MM.1S (cell line): ENCODE measurements around the gene DSTN.
A peak's percentile ranks its signal among the peaks of the same experiment; 100 is the strongest.

ENCODE experiments used
- DNase-seq: peaks from one replicate; pipeline ENCODE4 v3.0.0-alpha.2; 2015
- H2AFZ ChIP-seq: fragments of 300-600 bp; sonication (generic); 2 replicates; pipeline ENCODE4 v1.6.0; 2016; ENCODE audit warnings: antibody characterized with exemption, low read length
- H3F3A ChIP-seq: fragments of 300-600 bp; sonication (generic); 2 replicates; pipeline ENCODE4 v1.6.1; 2016; ENCODE audit warnings: mild to moderate bottlenecking, antibody characterized with exemption, low read length, moderate library complexity, mixed read lengths; ENCODE audit not compliant: insufficient read depth
- H3K27ac ChIP-seq: fragments of 300-600 bp; sonication (generic); 2 replicates; pipeline ENCODE4 v1.5.1; 2016; ENCODE audit warnings: mild to moderate bottlenecking, low read length
- H3K27me3 ChIP-seq: fragments of 300-600 bp; sonication (generic); replicated peaks from 2 replicates; pipeline ENCODE4 v1.6.0; 2016; ENCODE audit warnings: low read length; ENCODE audit not compliant: insufficient read depth
- H3K36me3 ChIP-seq: fragments of 300-600 bp; sonication (generic); replicated peaks from 2 replicates; pipeline ENCODE4 v1.6.1; 2016; ENCODE audit warnings: mild to moderate bottlenecking, low read length, mixed read lengths; ENCODE audit not compliant: insufficient read depth
- H3K4me1 ChIP-seq: fragments of 300-600 bp; sonication (generic); 2 replicates; pipeline ENCODE4 v1.6.1; 2016; ENCODE audit warnings: low read length, mixed read lengths
- H3K4me2 ChIP-seq: fragments of 300-600 bp; sonication (generic); 2 replicates; pipeline ENCODE4 v1.6.0; 2016; ENCODE audit warnings: low read depth, low read length
- H3K4me3 ChIP-seq: fragments of 300-600 bp; sonication (generic); 2 replicates; pipeline ENCODE4 v1.5.1; 2016; ENCODE audit warnings: low read length, mixed read lengths
- H3K79me2 ChIP-seq: fragments of 300-600 bp; sonication (generic); 2 replicates; pipeline ENCODE4 v1.6.1; 2016; ENCODE audit warnings: mixed run types, low read length, mixed read lengths
- H3K9ac ChIP-seq: fragments of 300-600 bp; sonication (generic); 2 replicates; pipeline ENCODE4 v1.6.1; 2016; ENCODE audit warnings: low read length, mixed read lengths
- H3K9me2 ChIP-seq: fragments of 300-600 bp; sonication (generic); replicated peaks from 2 replicates; pipeline ENCODE4 v1.6.1; 2016; ENCODE audit warnings: mild to moderate bottlenecking, low read length, mixed read lengths; ENCODE audit not compliant: insufficient read depth
- H3K9me3 ChIP-seq: fragments of 300-600 bp; sonication (generic); replicated peaks from 2 replicates; pipeline ENCODE4 v1.6.1; 2016; ENCODE audit warnings: mild to moderate bottlenecking, low read length, mixed read lengths; ENCODE audit not compliant: insufficient read depth
- H4K20me1 ChIP-seq: fragments of 300-600 bp; sonication (generic); 2 replicates; pipeline ENCODE4 v1.6.1; 2016; ENCODE audit warnings: mild to moderate bottlenecking, low read length, moderate library complexity, mixed read lengths; ENCODE audit not compliant: insufficient read depth
- CTCF ChIP-seq: fragments of 300-600 bp; sonication (generic); IDR thresholded peaks from 2 replicates; pipeline ENCODE4 v1.5.1; 2016; ENCODE audit warnings: antibody characterized with exemption, low read length, mixed read lengths
- EZH2 ChIP-seq: fragments of 300-600 bp; sonication (generic); optimal IDR thresholded peaks from 2 replicates; pipeline ENCODE3; 2017; ENCODE audit warnings: low read depth, mild to moderate bottlenecking, antibody characterized with exemption, low read length, mixed read lengths
- EZH2phosphoT487 ChIP-seq: fragments of 300-600 bp; sonication (generic); IDR thresholded peaks from 2 replicates; pipeline ENCODE4 v1.6.1; 2018; ENCODE audit warnings: antibody characterized with exemption, low read length

The DSTN gene

GRCh38 chr20:17531665-17532025, 38.2 kb upstream of the DSTN start:
- peak overlapping the region; percentile 69 for H2AFZ ChIP-seq
- H3F3A ChIP-seq: no peaks in the 10 kb centered on the region
- peaks cover 4% of the 10 kb centered on the region; the same call in 1 of the 2 replicates for H3K27me3 ChIP-seq
- H3K4me2 ChIP-seq: peak overlapping the region; percentile 66; the same call in 1 of the 2 replicates
- H3K4me3 ChIP-seq: peak overlapping the region; percentile 49; the same call in 1 of the 2 replicates
- H3K36me3 ChIP-seq: no peaks in the 10 kb centered on the region
- H3K27ac ChIP-seq: no peak overlapping the region
- H3K4me1 ChIP-seq: no peaks in the 10 kb centered on the region
- H3K79me2 ChIP-seq: no peaks in the 10 kb centered on the region
- DNase-seq: no peak
- H4K20me1 ChIP-seq: no peaks in the 10 kb centered on the region
- H3K9me3 ChIP-seq: no peaks in the 10 kb centered on the region
- no peaks in the 10 kb centered on the region for H3K9me2 ChIP-seq
- TF ChIP-seq EZH2phosphoT487: no peak
- no peak for TF ChIP-seq EZH2
- TF ChIP-seq CTCF: no peak
- peak overlapping the region; percentile 21; the same call in 1 of the 2 replicates for H3K9ac ChIP-seq

- DNase-seq: peak; percentile 34
- H4K20me1 ChIP-seq: no peaks in the 10 kb centered on the region
- H3F3A ChIP-seq: no peaks in the 10 kb centered on the region
- no peak overlapping the region for H3K9ac ChIP-seq
- no peak overlapping the region for H3K4me3 ChIP-seq
- H3K36me3 ChIP-seq: no peaks in the 10 kb centered on the region
- TF ChIP-seq EZH2: no peak
- TF ChIP-seq EZH2phosphoT487: no peak
- no peak for TF ChIP-seq CTCF
- H3K4me1 ChIP-seq: no peaks in the 10 kb centered on the region
- H3K27ac ChIP-seq: no peak overlapping the region
- peaks cover 4% of the 10 kb centered on the region; the same call in 1 of the 2 replicates for H3K27me3 ChIP-seq
- no peaks in the 10 kb centered on the region for H3K79me2 ChIP-seq
- H2AFZ ChIP-seq: no peak overlapping the region
- no peaks in the 10 kb centered on the region for H3K9me2 ChIP-seq
- no peaks in the 10 kb centered on the region for H3K9me3 ChIP-seq
- no peak overlapping the region for H3K4me2 ChIP-seq
These were observed 36.5 kb upstream of the DSTN start for GRCh38 chr20:17533396-17533795.

GRCh38 chr20:17534077-17534476, 35.8 kb upstream of the DSTN start:
- Histone ChIP-seq H3F3A (no peaks in the 10 kb centered on the region), H3K36me3 (no peaks in the 10 kb centered on the region), H3K79me2 (no peaks in the 10 kb centered on the region), H3K4me2 (no peak overlapping the region), H2AFZ (no peak overlapping the region), H3K9me2 (no peaks in the 10 kb centered on the region), H3K9ac (no peak overlapping the region), H3K27ac (no peak overlapping the region), H3K27me3 (peaks cover 4% of the 10 kb centered on the region; the same call in 1 of the 2 replicates), H3K4me1 (no peaks in the 10 kb centered on the region), H4K20me1 (no peaks in the 10 kb centered on the region), H3K9me3 (no peaks in the 10 kb centered on the region), H3K4me3 (no peak overlapping the region)
- no peak for DNase-seq
- TF ChIP-seq EZH2 (no peak), CTCF (no peak)
